Activated T-cell treated with anti-CD3 and anti-CD28 coated beads, Interleukin-2, amount 50 U/mL, for 72 hours (primary cell): Measurements from ENCODE around the gene IGF2R. TPM values are rescaled to one million over a fixed set of nuclear protein-coding genes. Genes with fewer than 3 reads are reported as not detected.
"Not testable (repeated sequence)": the region's sequence is repeated elsewhere in the genome, so short reads cannot be mapped to it uniquely, and the experiment has no call there.

Experiments
- ATAC-seq, 2 donors: fragments of 150-1000 bp; cut with Tn5 transposase; replicated peaks in 1 of 2; 2 replicates each; pipeline ENCODE4 v1.10.0; 2021; ENCODE audit warnings: moderate library complexity in 2 of 2, mild to moderate bottlenecking in 1 of 2
- DNase-seq, 2 donors: peaks; one replicate each; pipeline ENCODE4 v3.0.0; 2021 to 2022; ENCODE audit warnings: mixed read lengths in 1 of 2
- H3K27ac Mint-ChIP-seq: one replicate; pipeline ENCODE4 v1.8.0; 2022; ENCODE audit warnings: mild to moderate bottlenecking, moderate library complexity, mixed read lengths
- H3K27me3 Mint-ChIP-seq: one replicate; pipeline ENCODE4 v1.8.0; 2022; ENCODE audit warnings: low read depth, mixed read lengths
- H3K36me3 Mint-ChIP-seq, 2 donors: one replicate each; pipeline ENCODE4 v1.8.0; 2022; ENCODE audit warnings: mixed read lengths in 2 of 2, mild to moderate bottlenecking in 1 of 2; ENCODE audit not compliant: insufficient read depth in 2 of 2
- H3K4me1 Mint-ChIP-seq: one replicate; pipeline ENCODE4 v1.8.0; 2022; ENCODE audit warnings: low read depth, mixed read lengths
- H3K4me3 Mint-ChIP-seq, 2 donors: one replicate each; pipeline ENCODE4 v1.8.0; 2022; ENCODE audit warnings: mild to moderate bottlenecking in 2 of 2, mixed read lengths in 2 of 2, moderate library complexity in 2 of 2
- H3K9me3 Mint-ChIP-seq, 2 donors: one replicate each; pipeline ENCODE4 v1.8.0; 2022; ENCODE audit warnings: mixed read lengths in 2 of 2
- total RNA-seq, 2 donors: library from RNA; stranded (reverse); gene quantifications; one replicate each; pipeline ENCODE4 v1.2.3, GENCODE V29; 2022

The IGF2R gene
- total RNA-seq, 2 donors from 2014 or later, result 68.9 to 83.6 TPM

DNA sequence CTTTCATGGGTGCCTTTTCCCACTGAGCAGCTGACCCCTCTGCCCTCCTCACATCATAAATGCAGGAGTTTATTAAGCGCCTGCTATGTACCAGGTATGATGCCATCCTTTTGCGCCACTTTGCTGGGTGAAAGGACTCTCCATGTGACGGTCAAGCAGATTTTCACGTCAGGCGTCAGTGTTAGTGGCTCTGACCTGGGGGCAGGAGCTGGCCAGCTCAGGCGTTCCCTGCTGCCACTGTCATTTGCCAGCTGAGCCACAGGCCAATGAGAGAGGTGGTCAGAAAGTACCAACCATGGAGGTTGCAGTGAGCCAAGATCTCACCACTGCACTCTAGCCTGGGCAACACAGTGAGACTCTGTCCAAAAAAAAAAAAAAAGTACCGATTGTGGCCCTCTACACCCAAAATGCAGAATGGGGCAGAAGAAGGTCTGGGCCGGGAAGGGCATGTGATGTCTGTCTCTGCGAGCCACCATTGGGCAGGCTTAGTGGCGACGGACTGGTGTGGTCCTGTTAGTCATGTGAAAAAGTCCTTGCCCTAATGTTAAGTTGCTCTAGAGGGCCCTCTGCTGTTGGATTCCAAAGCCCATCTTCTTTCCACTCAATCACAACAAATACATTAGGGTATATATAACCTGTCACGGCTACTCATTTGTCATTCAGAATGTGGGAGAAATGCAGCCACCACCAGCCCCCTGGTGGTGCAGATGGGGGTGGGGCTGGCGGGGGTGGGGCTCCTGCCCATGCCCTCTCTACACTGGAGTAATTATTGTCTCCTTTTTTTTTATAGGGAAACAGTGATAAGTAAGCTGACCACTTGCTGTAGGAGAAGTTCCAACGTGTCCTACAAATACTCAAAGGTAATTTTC, 134.3 kb downstream of the IGF2R start:
- Mint-ChIP-seq H3K36me3 (peaks cover 5 to 17% of the 10 kb centered on the region in 2 donors), H3K4me1 (peaks cover 7% of the 10 kb centered on the region), H3K4me3 (no peak overlapping the region), H3K27me3 (no peaks in the 10 kb centered on the region), H3K9me3 (no peaks in the 10 kb centered on the region), H3K27ac (no peak overlapping the region)
- peak; percentile 18 to 27 for DNase-seq
- ATAC-seq, result peak; percentile 29 to 42

DNA sequence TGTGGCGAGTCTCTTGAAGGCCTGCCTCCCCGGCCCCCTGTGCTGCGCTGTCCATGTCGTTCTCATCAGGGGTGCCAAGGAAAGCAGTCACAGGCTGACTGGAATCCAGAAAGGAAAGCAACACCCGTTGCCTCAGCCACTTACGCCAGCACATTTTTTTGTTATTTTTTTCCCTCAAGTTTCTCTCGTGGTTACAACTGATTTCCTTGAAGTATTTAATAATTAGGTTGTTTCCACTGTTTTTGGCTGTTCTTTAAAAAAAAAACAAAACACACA, 134.9 kb downstream of the IGF2R start:
- H3K27me3 Mint-ChIP-seq, result no peaks in the 10 kb centered on the region
- H3K27ac Mint-ChIP-seq, result no peak overlapping the region
- peaks cover 7% of the 10 kb centered on the region for H3K4me1 Mint-ChIP-seq
- peaks cover 5 to 16% of the 10 kb centered on the region in 2 donors for H3K36me3 Mint-ChIP-seq
- H3K4me3 Mint-ChIP-seq, result no peak overlapping the region
- no peaks in the 10 kb centered on the region for H3K9me3 Mint-ChIP-seq
- ATAC-seq, result no peak
- no peak for DNase-seq

DNA sequence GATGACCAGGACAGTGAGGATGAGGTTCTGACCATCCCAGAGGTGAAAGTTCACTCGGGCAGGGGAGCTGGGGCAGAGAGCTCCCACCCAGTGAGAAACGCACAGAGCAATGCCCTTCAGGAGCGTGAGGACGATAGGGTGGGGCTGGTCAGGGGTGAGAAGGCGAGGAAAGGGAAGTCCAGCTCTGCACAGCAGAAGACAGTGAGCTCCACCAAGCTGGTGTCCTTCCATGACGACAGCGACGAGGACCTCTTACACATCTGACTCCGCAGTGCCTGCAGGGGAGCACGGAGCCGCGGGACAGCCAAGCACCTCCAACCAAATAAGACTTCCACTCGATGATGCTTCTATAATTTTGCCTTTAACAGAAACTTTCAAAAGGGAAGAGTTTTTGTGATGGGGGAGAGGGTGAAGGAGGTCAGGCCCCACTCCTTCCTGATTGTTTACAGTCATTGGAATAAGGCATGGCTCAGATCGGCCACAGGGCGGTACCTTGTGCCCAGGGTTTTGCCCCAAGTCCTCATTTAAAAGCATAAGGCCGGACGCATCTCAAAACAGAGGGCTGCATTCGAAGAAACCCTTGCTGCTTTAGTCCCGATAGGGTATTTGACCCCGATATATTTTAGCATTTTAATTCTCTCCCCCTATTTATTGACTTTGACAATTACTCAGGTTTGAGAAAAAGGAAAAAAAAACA, 136.1 kb downstream of the IGF2R start:
- DNase-seq (no peak), ATAC-seq (no peak)
- H3K4me1 Mint-ChIP-seq, result peaks cover 7% of the 10 kb centered on the region
- no peaks in the 10 kb centered on the region for H3K27me3 Mint-ChIP-seq
- peaks cover 3 to 16% of the 10 kb centered on the region in 2 donors for H3K36me3 Mint-ChIP-seq
- H3K27ac Mint-ChIP-seq, result no peak overlapping the region
- H3K4me3 Mint-ChIP-seq, result no peak overlapping the region
- no peaks in the 10 kb centered on the region for H3K9me3 Mint-ChIP-seq

DNA sequence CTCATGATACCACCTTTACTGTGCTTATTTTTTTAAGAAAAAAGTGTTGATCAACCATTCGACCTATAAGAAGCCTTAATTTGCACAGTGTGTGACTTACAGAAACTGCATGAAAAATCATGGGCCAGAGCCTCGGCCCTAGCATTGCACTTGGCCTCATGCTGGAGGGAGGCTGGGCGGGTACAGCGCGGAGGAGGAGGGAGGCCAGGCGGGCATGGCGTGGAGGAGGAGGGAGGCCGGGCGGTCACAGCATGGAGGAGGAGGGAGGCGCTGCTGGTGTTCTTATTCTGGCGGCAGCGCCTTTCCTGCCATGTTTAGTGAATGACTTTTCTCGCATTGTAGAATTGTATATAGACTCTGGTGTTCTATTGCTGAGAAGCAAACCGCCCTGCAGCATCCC, 137.1 kb downstream of the IGF2R start:
- Mint-ChIP-seq H3K36me3 (peaks cover 3 to 15% of the 10 kb centered on the region in 2 donors), H3K4me3 (no peak overlapping the region), H3K27me3 (no peaks in the 10 kb centered on the region), H3K9me3 (no peaks in the 10 kb centered on the region), H3K27ac (no peak overlapping the region), H3K4me1 (peaks cover 4% of the 10 kb centered on the region)
- ATAC-seq (no peak), DNase-seq (no peak)

DNA sequence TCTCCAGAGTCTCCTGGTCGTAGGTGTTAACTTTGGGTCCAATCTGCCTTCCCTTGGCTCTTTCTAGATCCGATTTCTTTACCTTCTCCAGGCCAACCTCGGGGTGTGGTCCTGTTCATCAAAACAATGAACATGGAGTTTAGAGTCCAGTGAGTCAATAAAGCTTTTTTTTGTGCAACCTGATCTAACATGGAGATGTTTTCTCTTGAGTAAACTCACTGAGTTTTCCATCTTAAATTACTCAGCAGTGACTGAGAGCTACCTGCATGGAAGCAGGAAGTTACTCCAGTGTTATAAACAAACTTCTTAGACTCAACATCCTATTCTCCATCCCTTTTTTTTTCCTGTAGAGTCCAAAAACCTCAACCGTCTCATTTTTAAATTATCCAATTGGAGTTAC, 137.8 kb downstream of the IGF2R start:
- Mint-ChIP-seq H3K4me1 (no peaks in the 10 kb centered on the region), H3K9me3 (no peaks in the 10 kb centered on the region), H3K4me3 (no peak overlapping the region), H3K27me3 (no peaks in the 10 kb centered on the region), H3K27ac (peak overlapping the region; percentile 85), H3K36me3 (peaks cover 3 to 11% of the 10 kb centered on the region in 2 donors)
- ATAC-seq (no peak), DNase-seq (no peak)

DNA sequence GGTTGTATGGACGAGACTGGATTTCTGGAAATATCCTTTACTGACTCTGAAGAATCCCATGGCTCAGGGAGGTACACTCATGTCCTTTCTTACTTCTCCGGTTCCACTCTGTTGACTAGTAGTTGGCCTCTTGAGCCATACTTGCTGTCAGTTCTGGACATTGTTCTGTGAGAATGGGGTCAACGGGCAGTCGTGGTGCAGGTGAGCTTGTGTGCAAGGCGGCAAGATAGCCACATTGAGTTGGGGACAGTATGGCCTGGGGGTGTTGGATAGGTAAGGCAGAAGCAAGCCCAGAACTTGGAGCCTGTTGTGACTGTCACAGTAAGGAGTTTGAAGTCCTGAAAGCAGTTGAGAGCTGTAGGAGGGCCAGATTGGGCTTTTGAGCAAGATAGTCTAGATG, 139.2 kb downstream of the IGF2R start:
- H3K27me3 Mint-ChIP-seq, result no peaks in the 10 kb centered on the region
- no peaks in the 10 kb centered on the region for H3K9me3 Mint-ChIP-seq
- no peak overlapping the region for H3K27ac Mint-ChIP-seq
- H3K36me3 Mint-ChIP-seq, result peaks cover 3 to 8% of the 10 kb centered on the region in 2 donors
- DNase-seq (no peak), ATAC-seq (no peak)
- no peak overlapping the region for H3K4me3 Mint-ChIP-seq
- no peaks in the 10 kb centered on the region for H3K4me1 Mint-ChIP-seq

DNA sequence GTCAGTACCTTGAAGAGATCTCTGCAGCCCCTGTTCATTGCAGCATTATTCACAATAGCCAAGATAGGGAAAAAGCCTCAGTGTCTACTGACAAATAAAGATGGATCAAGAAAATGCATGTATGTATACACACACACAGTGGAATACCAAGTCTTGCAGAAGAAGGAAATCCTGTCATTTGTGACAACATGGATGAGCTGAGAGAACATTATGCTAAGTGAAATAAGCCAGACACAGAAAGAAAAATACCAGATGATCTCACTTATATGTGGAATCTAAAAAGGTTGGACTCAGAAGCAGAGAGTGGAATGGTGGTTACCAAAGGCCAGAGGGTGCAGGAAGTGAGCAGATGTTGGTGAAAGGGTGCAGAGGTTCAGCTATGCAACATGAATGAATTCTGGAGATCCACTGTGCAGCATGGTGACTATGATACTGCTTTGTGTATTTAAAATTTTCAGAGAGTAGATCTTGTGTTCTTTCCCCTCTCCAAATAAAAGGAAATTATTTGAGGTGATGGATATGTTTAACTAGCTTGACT, 141.8 kb downstream of the IGF2R start:
- ATAC-seq (no peak), DNase-seq (no peak)
- Mint-ChIP-seq H3K27ac (no peak overlapping the region), H3K4me3 (no peak overlapping the region), H3K27me3 (no peaks in the 10 kb centered on the region), H3K4me1 (no peaks in the 10 kb centered on the region), H3K9me3 (no peaks in the 10 kb centered on the region), H3K36me3 (peaks cover 0 to 2% of the 10 kb centered on the region in 2 donors)

DNA sequence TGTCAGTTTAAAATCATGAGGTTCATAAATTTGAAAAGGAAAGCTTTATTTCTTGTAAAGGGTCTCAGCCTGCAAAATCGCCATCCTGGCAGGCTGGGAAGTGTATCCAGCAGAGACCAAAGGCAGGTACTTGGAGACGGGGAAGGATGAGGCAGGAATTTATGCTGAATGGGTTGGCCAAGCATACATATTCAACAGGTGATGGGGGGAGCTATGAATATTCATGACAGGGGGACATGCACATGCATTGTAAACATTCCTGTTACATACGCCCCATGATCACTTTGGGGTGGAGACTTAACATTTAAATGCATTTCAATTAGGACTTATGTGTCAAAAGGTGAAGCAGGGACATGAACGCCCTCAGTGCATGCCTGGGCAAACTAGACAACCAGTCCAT, 142.9 kb downstream of the IGF2R start:
- Mint-ChIP-seq H3K27ac (no peak overlapping the region), H3K27me3 (no peaks in the 10 kb centered on the region), H3K4me1 (no peaks in the 10 kb centered on the region), H3K9me3 (no peaks in the 10 kb centered on the region), H3K36me3 (no peaks in the 10 kb centered on the region), H3K4me3 (no peak overlapping the region)
- no peak for ATAC-seq
- DNase-seq, result no peak

DNA sequence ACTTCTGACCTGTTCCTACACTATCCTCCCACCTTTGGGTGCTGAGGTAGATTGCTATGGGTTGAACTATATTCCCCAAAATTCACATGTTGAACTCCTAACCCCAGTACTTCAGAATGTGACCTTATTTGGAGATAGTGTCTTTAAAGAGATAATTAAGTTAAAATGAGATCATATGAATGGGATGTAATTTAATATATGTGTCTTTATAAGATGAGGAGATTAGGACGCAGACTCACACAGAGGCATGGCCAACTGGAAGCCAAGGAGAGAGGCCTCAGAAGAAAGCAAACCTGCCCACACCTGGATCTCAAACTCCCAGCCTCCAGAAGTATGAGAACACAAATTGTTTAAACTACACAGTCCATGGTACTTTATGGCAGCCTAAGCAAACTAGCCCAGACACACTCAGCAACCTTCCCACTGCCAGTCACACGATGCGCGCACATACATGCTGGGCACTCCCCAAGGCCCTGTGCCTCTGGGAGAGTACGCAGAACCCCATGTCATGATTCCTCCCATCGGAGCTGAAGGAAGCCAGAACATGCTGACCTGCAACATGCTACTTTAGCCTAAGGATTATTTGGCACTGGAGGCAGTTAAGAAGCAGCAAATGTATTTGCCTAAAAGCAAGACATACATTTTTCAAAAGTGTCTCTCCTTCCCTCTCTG, 143.9 kb downstream of the IGF2R start:
- Mint-ChIP-seq H3K4me3 (no peak overlapping the region), H3K27me3 (no peaks in the 10 kb centered on the region), H3K4me1 (no peaks in the 10 kb centered on the region), H3K36me3 (no peaks in the 10 kb centered on the region), H3K9me3 (no peaks in the 10 kb centered on the region), H3K27ac (no peak overlapping the region)
- ATAC-seq, result no peak
- no peak for DNase-seq

DNA sequence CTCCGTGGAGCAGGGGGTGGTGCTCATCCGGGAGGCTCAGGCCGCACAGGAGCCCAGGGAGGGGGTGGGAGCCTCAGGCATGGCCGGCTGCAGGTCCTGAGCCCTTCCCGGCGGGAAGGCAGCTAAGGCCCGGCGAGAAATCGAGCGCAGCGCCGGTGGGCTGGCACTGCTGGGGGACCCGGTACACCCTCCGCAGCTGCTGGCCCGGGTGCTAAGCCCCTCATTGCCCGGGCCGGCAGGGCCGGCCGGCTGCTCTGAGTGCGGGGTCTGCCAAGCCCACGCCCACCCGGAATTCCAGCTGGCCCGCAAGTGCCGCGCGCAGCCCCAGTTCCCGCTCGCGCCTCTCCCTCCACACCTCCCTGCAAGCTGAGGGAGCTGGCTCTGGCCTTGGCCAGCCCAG, 145.7 kb downstream of the IGF2R start:
- H3K9me3 Mint-ChIP-seq, H3K36me3 Mint-ChIP-seq, H3K4me3 Mint-ChIP-seq, DNase-seq, H3K4me1 Mint-ChIP-seq, H3K27me3 Mint-ChIP-seq, H3K27ac Mint-ChIP-seq, ATAC-seq: not testable (repeated sequence)

DNA sequence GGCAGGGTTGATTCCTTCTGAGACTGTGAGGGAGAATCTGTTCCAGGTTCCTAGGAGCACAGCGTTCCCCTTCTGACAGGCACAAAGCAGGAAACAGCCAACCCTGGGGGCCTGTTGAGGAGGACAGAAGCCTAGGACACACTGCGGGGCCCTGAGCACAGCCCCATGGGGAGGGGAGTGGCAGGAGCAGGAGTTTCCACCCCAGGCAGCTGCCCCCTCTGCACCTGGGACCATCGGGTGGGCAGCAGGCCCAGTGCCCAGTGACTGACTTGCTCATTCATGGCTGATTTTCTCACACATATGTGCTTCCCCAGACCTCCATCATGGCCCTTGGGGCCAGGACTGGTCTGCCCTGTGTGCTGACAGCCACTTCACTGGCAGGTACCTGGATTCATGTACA, 146.5 kb downstream of the IGF2R start:
- no peaks in the 10 kb centered on the region for H3K4me1 Mint-ChIP-seq
- no peak overlapping the region for H3K27ac Mint-ChIP-seq
- no peaks in the 10 kb centered on the region for H3K27me3 Mint-ChIP-seq
- no peak for ATAC-seq
- H3K4me3 Mint-ChIP-seq, result no peak overlapping the region
- DNase-seq, result no peak
- H3K9me3 Mint-ChIP-seq, result no peaks in the 10 kb centered on the region
- H3K36me3 Mint-ChIP-seq, result no peaks in the 10 kb centered on the region

DNA sequence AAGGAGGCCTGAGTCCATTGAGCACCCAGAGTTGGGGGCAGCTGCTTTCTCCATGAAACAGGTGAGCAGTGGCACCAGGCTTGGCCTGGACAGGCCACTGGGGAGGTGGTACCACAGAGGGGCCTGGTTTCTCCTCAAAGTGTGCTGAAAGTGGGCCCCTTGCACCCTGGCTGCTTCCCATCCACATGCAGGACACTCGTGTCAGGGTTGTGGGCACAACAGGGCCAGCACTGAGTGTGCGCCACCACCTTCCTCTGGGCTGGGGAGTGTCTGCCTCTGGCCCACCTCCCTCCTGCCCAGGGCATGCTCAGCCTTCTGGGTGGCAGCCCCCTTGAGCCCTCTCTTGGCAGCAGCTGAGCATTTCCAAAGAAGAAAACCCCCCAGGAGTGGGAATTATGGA, 147.5 kb downstream of the IGF2R start:
- no peaks in the 10 kb centered on the region for H3K27me3 Mint-ChIP-seq
- H3K36me3 Mint-ChIP-seq, result no peaks in the 10 kb centered on the region
- no peaks in the 10 kb centered on the region for H3K9me3 Mint-ChIP-seq
- no peak overlapping the region for H3K27ac Mint-ChIP-seq
- H3K4me1 Mint-ChIP-seq, result no peaks in the 10 kb centered on the region
- DNase-seq (no peak), ATAC-seq (peak; percentile 26 to 32)
- no peak overlapping the region for H3K4me3 Mint-ChIP-seq

DNA sequence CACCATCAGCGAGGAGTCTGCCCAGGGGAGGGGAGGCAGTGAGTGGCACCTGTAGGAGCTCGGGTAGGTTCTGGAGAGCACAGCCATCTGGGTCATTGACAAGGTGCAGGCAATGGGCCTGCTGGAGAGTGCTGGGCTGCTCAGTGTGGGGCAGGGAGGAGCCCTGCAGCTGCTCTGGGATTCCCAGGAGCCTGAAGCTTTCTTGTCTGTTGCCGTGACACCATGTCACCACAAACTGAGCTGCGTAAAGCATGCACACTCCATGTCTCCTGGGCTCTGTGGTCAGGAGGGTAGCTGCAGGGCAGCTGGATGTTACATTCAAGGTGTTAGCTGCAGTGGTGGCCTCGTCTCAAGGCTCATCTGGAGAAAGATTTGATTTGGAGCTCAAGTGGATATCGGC, 148.3 kb downstream of the IGF2R start:
- Mint-ChIP-seq H3K27ac (no peak overlapping the region), H3K4me1 (no peaks in the 10 kb centered on the region), H3K36me3 (no peaks in the 10 kb centered on the region), H3K4me3 (no peak overlapping the region), H3K27me3 (no peaks in the 10 kb centered on the region), H3K9me3 (no peaks in the 10 kb centered on the region)
- ATAC-seq (peak; percentile 13 to 19), DNase-seq (no peak)
